ENCODE measurements around the gene RAB36. TPM values are rescaled to one million over a fixed set of nuclear protein-coding genes. Genes with fewer than 3 reads are reported as not detected.

RAB36 gene
- total RNA-seq, 1 donor from 2014 or later = 3.8 TPM

DNA sequence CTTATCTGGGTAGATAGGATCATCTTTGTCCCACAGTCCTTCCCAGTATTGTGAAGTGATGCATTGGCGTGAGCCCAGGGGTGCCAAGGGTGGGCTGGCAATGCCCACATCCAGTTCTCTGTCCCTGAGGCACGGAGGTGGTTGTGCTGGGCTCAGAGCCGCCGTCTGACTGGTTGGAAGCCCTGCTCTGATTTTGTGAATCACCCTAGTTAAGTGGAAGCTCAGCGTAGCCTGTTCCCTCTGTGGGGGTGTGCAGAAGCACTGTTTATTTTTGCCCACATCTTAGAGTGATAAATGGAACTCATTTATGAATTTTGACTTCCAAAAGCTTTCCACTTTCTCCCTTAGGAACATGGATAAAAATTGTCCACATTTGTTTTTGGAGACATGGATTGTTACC lies 48.6 kb downstream of the RAB36 start:
- Histone ChIP-seq H3K27me3 (no peaks in the 10 kb centered on the region), H3K4me3 (no peak overlapping the region), H3K4me1 (peaks cover 29% of the 10 kb centered on the region), H3K9me3 (no peaks in the 10 kb centered on the region), H3K36me3 (no peaks in the 10 kb centered on the region), H3K27ac (no peak overlapping the region)
- peak; percentile 15 for ATAC-seq
- TF ChIP-seq, protein P1, sequence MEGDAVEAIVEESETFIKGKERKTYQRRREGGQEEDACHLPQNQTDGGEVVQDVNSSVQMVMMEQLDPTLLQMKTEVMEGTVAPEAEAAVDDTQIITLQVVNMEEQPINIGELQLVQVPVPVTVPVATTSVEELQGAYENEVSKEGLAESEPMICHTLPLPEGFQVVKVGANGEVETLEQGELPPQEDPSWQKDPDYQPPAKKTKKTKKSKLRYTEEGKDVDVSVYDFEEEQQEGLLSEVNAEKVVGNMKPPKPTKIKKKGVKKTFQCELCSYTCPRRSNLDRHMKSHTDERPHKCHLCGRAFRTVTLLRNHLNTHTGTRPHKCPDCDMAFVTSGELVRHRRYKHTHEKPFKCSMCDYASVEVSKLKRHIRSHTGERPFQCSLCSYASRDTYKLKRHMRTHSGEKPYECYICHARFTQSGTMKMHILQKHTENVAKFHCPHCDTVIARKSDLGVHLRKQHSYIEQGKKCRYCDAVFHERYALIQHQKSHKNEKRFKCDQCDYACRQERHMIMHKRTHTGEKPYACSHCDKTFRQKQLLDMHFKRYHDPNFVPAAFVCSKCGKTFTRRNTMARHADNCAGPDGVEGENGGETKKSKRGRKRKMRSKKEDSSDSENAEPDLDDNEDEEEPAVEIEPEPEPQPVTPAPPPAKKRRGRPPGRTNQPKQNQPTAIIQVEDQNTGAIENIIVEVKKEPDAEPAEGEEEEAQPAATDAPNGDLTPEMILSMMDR (IDR thresholded peaks at IDR 0.05) = no peak
- no peak for DNase-seq
- intact Hi-C loops (cut with DNase I) = no loop called here

- peaks cover 33% of the 10 kb centered on the region for H3K4me1 ChIP-seq
- H3K27ac ChIP-seq = no peak overlapping the region
- TF ChIP-seq, protein P1 (IDR thresholded peaks at IDR 0.05) = no peak
- intact Hi-C loops (cut with DNase I) = no loop called here
- ATAC-seq (no peak), DNase-seq (no peak)
- no peaks in the 10 kb centered on the region for H3K36me3 ChIP-seq
- no peak overlapping the region for H3K4me3 ChIP-seq
- no peaks in the 10 kb centered on the region for H3K27me3 ChIP-seq
- no peaks in the 10 kb centered on the region for H3K9me3 ChIP-seq
These were observed 50.9 kb downstream of the RAB36 start for GRCh38 chr22:23196165-23196564.

GRCh38 chr22:23197836-23198235 lies 52.6 kb downstream of the RAB36 start:
- TF ChIP-seq, protein P1 (IDR thresholded peaks at IDR 0.05) = no peak
- H3K27ac ChIP-seq = no peak overlapping the region
- peaks cover 21% of the 10 kb centered on the region for H3K4me1 ChIP-seq

GRCh38 chr22:23199159-23199558 lies 53.9 kb downstream of the RAB36 start:
- ATAC-seq (no peak), DNase-seq (no peak)
- Histone ChIP-seq H3K36me3 (no peaks in the 10 kb centered on the region), H3K9me3 (no peaks in the 10 kb centered on the region), H3K4me3 (no peak overlapping the region), H3K27me3 (no peaks in the 10 kb centered on the region), H3K27ac (no peak overlapping the region), H3K4me1 (peaks cover 7% of the 10 kb centered on the region)
- TF ChIP-seq, protein P1 (IDR thresholded peaks at IDR 0.05) = no peak
- intact Hi-C loops (cut with DNase I) = no loop called here

More at GRCh38 chr22:23197836-23198235, 52.6 kb downstream of the RAB36 start:
- no peak for DNase-seq
- ATAC-seq = peak; percentile 52
- no peaks in the 10 kb centered on the region for H3K27me3 ChIP-seq
- no peak overlapping the region for H3K4me3 ChIP-seq
- intact Hi-C loops (cut with DNase I) = no loop called here
- no peaks in the 10 kb centered on the region for H3K36me3 ChIP-seq
- H3K9me3 ChIP-seq = no peaks in the 10 kb centered on the region

DNA sequence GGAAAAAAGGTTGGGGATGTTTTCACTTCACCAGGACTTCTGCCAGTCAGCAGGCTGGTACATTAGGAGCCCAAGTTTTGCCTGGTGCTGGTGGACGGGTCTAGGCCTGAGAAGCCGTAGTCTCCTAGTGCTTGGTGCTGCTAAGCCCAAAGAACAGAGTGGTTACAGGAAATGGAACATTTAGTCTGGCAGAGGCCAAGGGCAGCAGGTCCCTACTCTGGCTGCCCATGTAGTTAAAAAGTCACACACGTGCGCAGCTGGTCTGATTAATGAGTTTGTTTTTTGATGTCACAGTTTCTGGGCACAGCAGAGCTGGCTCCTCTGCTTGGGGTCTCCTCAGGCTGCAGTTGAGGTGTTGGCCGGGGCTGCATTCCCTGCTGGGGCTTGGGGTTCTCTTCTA lies 55.6 kb downstream of the RAB36 start:
- Histone ChIP-seq H3K4me1 (peaks cover 15% of the 10 kb centered on the region), H3K4me3 (no peak overlapping the region), H3K27me3 (no peaks in the 10 kb centered on the region), H3K27ac (no peak overlapping the region), H3K36me3 (no peaks in the 10 kb centered on the region), H3K9me3 (no peaks in the 10 kb centered on the region)
- TF ChIP-seq, protein P1 (IDR thresholded peaks at IDR 0.05) = no peak
- intact Hi-C loops (cut with DNase I) = no loop called here
- no peak for ATAC-seq
- DNase-seq = no peak

- no peak for ATAC-seq
- no peak for DNase-seq
- Histone ChIP-seq H3K36me3 (no peaks in the 10 kb centered on the region), H3K4me1 (peaks cover 15% of the 10 kb centered on the region), H3K27me3 (no peaks in the 10 kb centered on the region), H3K27ac (no peak overlapping the region), H3K9me3 (no peaks in the 10 kb centered on the region), H3K4me3 (no peak overlapping the region)
- TF ChIP-seq, protein P1 (IDR thresholded peaks at IDR 0.05) = no peak
- intact Hi-C loops (cut with DNase I) = no loop called here
These were observed 57.7 kb downstream of the RAB36 start for GRCh38 chr22:23202812-23203451.
